ENCODE measurements around the gene UTP15. TPM values are rescaled to one million over a fixed set of nuclear protein-coding genes. Genes with fewer than 3 reads are reported as not detected.

UTP15 gene
- total RNA-seq: 10 to 100 TPM; 24.9 to 51.0 (median 33.3) TPM

- no peak for TF ChIP-seq CTCF (IDR thresholded peaks at IDR 0.05)
- peak; percentile 99 for ATAC-seq (ENCODE audit: low FRiP score)
- DNase-seq (ENCODE audit: low spot score): peak; percentile 99
Observed at GRCh38 chr5:73565139-73565968, at the start of gene UTP15, which contains the start of gene ANKRA2. UTP15 (plus strand) TSS chr5:73565743; CDS start chr5:73567345, 1,602 bp downstream. ANKRA2 (minus strand) TSS chr5:73565639; CDS start chr5:73562881, 2,758 bp downstream.

- DNase-seq (ENCODE audit: low spot score): no peak
- peak in 1 of 3 donors; percentile 46 for TF ChIP-seq CTCF (IDR thresholded peaks at IDR 0.05)
- ATAC-seq (ENCODE audit: low FRiP score): peak; percentile 92
Observed at GRCh38 chr5:73519531-73520283, 45.8 kb upstream of the UTP15 start.

GRCh38 chr5:73522989-73523388 is 42.6 kb upstream of the UTP15 start:
- TF ChIP-seq CTCF (IDR thresholded peaks at IDR 0.05): no peak
- ATAC-seq (ENCODE audit: low FRiP score): no peak
- no peak for DNase-seq (ENCODE audit: low spot score)

GRCh38 chr5:73523861-73524260 is 41.7 kb upstream of the UTP15 start:
- ATAC-seq (ENCODE audit: low FRiP score): no peak
- no peak for TF ChIP-seq CTCF (IDR thresholded peaks at IDR 0.05)
- no peak for DNase-seq (ENCODE audit: low spot score)

GRCh38 chr5:73525606-73526203 is 39.8 kb upstream of the UTP15 start:
- DNase-seq (ENCODE audit: low spot score) (no peak), ATAC-seq (ENCODE audit: low FRiP score) (no peak)
- no peak for TF ChIP-seq CTCF (IDR thresholded peaks at IDR 0.05)

- ATAC-seq (ENCODE audit: low FRiP score): no peak
- no peak for TF ChIP-seq CTCF (IDR thresholded peaks at IDR 0.05)
- no peak for DNase-seq (ENCODE audit: low spot score)
Observed at GRCh38 chr5:73528248-73528647, 37.3 kb upstream of the UTP15 start.

Measured in omental fat pad (tissue), 4 donors.